H9 (cell line): Measurements from ENCODE around the gene ZNF180. TPM values are rescaled to one million over a fixed set of nuclear protein-coding genes. Genes with fewer than 3 reads are reported as not detected.

Experiments used
- DNase-seq: peaks from one replicate; pipeline ENCODE4 v3.0.0-alpha.2; 2017
- H2AFZ ChIP-seq: one replicate; pipeline ENCODE4 v1.6.1; 2013; ENCODE audit warnings: mild to moderate bottlenecking, low read length, control low read depth, moderate library complexity
- H2AK5ac ChIP-seq: 2 replicates; pipeline ENCODE4 v1.6.1; 2013; ENCODE audit warnings: low read length, control low read depth, mixed read lengths; ENCODE audit not compliant: insufficient read length
- H2BK120ac ChIP-seq: one replicate; pipeline ENCODE4 v1.6.1; 2013; ENCODE audit warnings: low read depth, mild to moderate bottlenecking, low read length, control low read depth, inconsistent platforms; ENCODE audit not compliant: poor library complexity, severe bottlenecking
- H2BK12ac ChIP-seq: 2 replicates; pipeline ENCODE4 v1.6.1; 2013; ENCODE audit warnings: low read length, control low read depth, mixed read lengths, low read depth; ENCODE audit not compliant: insufficient read length
- H2BK15ac ChIP-seq: 2 replicates; pipeline ENCODE4 v1.6.1; 2013; ENCODE audit warnings: low read depth, low read length, control low read depth
- H2BK20ac ChIP-seq: one replicate; pipeline ENCODE4 v1.6.1; 2013; ENCODE audit warnings: low read depth, mild to moderate bottlenecking, low read length, control low read depth, inconsistent platforms; ENCODE audit not compliant: poor library complexity, severe bottlenecking
- H2BK5ac ChIP-seq: 2 replicates; pipeline ENCODE4 v1.6.1; 2013; ENCODE audit warnings: low read length, control low read depth, mixed read lengths; ENCODE audit not compliant: insufficient read length
- H3K14ac ChIP-seq: 2 replicates; pipeline ENCODE4 v1.6.1; 2013; ENCODE audit warnings: low read length, control low read depth; ENCODE audit not compliant: insufficient read depth
- H3K18ac ChIP-seq: 2 replicates; pipeline ENCODE4 v1.6.1; 2013; ENCODE audit warnings: low read depth, mild to moderate bottlenecking, mixed read lengths, low read length, control low read depth; ENCODE audit not compliant: insufficient read length
- H3K23ac ChIP-seq: 2 replicates; pipeline ENCODE4 v1.6.1; 2013; ENCODE audit warnings: low read length, control low read depth, mixed read lengths, low read depth; ENCODE audit not compliant: insufficient read length
- H3K23me2 ChIP-seq: 2 replicates; pipeline ENCODE4 v1.6.1; 2013; ENCODE audit warnings: low read depth, mild to moderate bottlenecking, mixed read lengths, low read length, control low read depth; ENCODE audit not compliant: insufficient read length, poor library complexity, severe bottlenecking
- H3K27ac ChIP-seq: 2 replicates; pipeline ENCODE4 v1.5.1; 2013; ENCODE audit warnings: low read length, control low read depth, mixed read lengths, low read depth; ENCODE audit not compliant: insufficient read length
- H3K27me3 ChIP-seq: 2 replicates; pipeline ENCODE4 v1.6.1; 2013; ENCODE audit warnings: low read length, control low read depth, inconsistent platforms; ENCODE audit not compliant: insufficient read depth
- H3K4ac ChIP-seq: 2 replicates; pipeline ENCODE4 v1.6.1; 2013; ENCODE audit warnings: low read depth, mild to moderate bottlenecking, control low read depth, inconsistent platforms, low read length, moderate library complexity
- H3K4me1 ChIP-seq: 2 replicates; pipeline ENCODE4 v1.6.1; 2013; ENCODE audit warnings: low read length, control low read depth, inconsistent platforms; ENCODE audit not compliant: insufficient read depth
- H3K4me2 ChIP-seq: 2 replicates; pipeline ENCODE4 v1.6.1; 2013; ENCODE audit warnings: low read length, control low read depth, mixed read lengths; ENCODE audit not compliant: insufficient read length, insufficient read depth
- H3K56ac ChIP-seq: 2 replicates; pipeline ENCODE4 v1.6.1; 2013; ENCODE audit warnings: low read depth, mild to moderate bottlenecking, mixed read lengths, low read length, control low read depth; ENCODE audit not compliant: insufficient read length
- H3K79me1 ChIP-seq: 2 replicates; pipeline ENCODE4 v1.6.1; 2013; ENCODE audit warnings: low read depth, mild to moderate bottlenecking, moderate library complexity, low read length, control low read depth, inconsistent platforms; ENCODE audit not compliant: insufficient read depth, poor library complexity, severe bottlenecking
- H3K79me2 ChIP-seq: 2 replicates; pipeline ENCODE4 v1.6.1; 2013; ENCODE audit warnings: low read length, control low read depth, inconsistent platforms; ENCODE audit not compliant: insufficient read depth
- H3K9ac ChIP-seq: 2 replicates; pipeline ENCODE4 v1.6.1; 2013; ENCODE audit warnings: low read length, control low read depth, mixed read lengths; ENCODE audit not compliant: insufficient read length; ENCODE audit errors: extremely low read depth
- H3K9me3 ChIP-seq: one replicate; pipeline ENCODE4 v1.6.1; 2013; ENCODE audit warnings: low read depth, low read length, inconsistent platforms; ENCODE audit not compliant: control insufficient read depth
- H3T11ph ChIP-seq: one replicate; pipeline ENCODE4 v1.6.1; 2013; ENCODE audit warnings: mild to moderate bottlenecking, low read length, control low read depth, inconsistent platforms
- H4K20me1 ChIP-seq: one replicate; pipeline ENCODE4 v1.6.1; 2013; ENCODE audit not compliant: control insufficient read depth, insufficient read length, insufficient read depth
- H4K5ac ChIP-seq: 2 replicates; pipeline ENCODE4 v1.6.1; 2013; ENCODE audit warnings: low read depth, mild to moderate bottlenecking, mixed read lengths, low read length, control low read depth; ENCODE audit not compliant: insufficient read length
- H4K8ac ChIP-seq: replicated peaks from 2 replicates; pipeline ENCODE4 v1.6.1; 2013; ENCODE audit warnings: low read length, control low read depth, mixed read lengths, low read depth; ENCODE audit not compliant: insufficient read length
- H4K91ac ChIP-seq: 2 replicates; pipeline ENCODE4 v1.6.1; 2013; ENCODE audit warnings: low read depth, mild to moderate bottlenecking, moderate library complexity, mixed read lengths, low read length, control low read depth; ENCODE audit not compliant: insufficient read length
- H3K27ac Mint-ChIP-seq, 3 experiments: 2 replicates in 2 of 3; 3 replicates in 1 of 3; pipeline ENCODE4 v1.8.0; 2020 to 2021; ENCODE audit warnings: mixed read lengths in 3 of 3, mild to moderate bottlenecking in 1 of 3, moderate library complexity in 1 of 3
- H3K27me3 Mint-ChIP-seq: 2 replicates; pipeline ENCODE4 v1.8.0; 2021; ENCODE audit warnings: low read depth, mild to moderate bottlenecking, moderate library complexity, mixed read lengths
- H3K36me3 Mint-ChIP-seq, 3 experiments: 2 replicates in 2 of 3; 3 replicates in 1 of 3; pipeline ENCODE4 v1.8.0; 2020 to 2021; ENCODE audit warnings: low read depth in 3 of 3, mixed read lengths in 3 of 3; ENCODE audit not compliant: insufficient read depth in 1 of 3
- H3K4me1 Mint-ChIP-seq, 2 experiments: 2 replicates each; pipeline ENCODE4 v1.8.0; 2020; ENCODE audit warnings: mixed read lengths in 2 of 2
- H3K4me3 Mint-ChIP-seq, 2 experiments: 2 replicates in 1 of 2; 3 replicates in 1 of 2; pipeline ENCODE4 v1.8.0; 2020 to 2021; ENCODE audit warnings: mild to moderate bottlenecking in 2 of 2, mixed read lengths in 2 of 2, moderate library complexity in 1 of 2
- H3K9me3 Mint-ChIP-seq, 2 experiments: 2 replicates in 1 of 2; 3 replicates in 1 of 2; pipeline ENCODE4 v1.8.0; 2020; ENCODE audit warnings: mild to moderate bottlenecking in 2 of 2, mixed read lengths in 2 of 2, moderate library complexity in 1 of 2
- CTCF ChIP-seq: fragments of 200-600 bp; sonication (generic); conservative IDR thresholded peaks from 3 replicates; pipeline ENCODE4 v1.8.0; 2021; ENCODE audit warnings: antibody characterized with exemption, mild to moderate bottlenecking
- WGBS: extraction: QIAGEN DNeasy Blood & Tissue Kit; methylation state at CpG from one replicate; pipeline ENCODE4 v1.1.7; 2013; ENCODE audit warnings: missing lambda C conversion rate, low lambda C conversion rate, mixed read lengths; ENCODE audit not compliant: insufficient read length; ENCODE audit errors: extremely low coverage; 5-methylcytosine and 5-hydroxymethylcytosine counted together
- total RNA-seq: library from RNA; stranded (reverse); gene quantifications from 2 replicates; pipeline ENCODE4 v1.2.1, GENCODE V29; 2021

ZNF180 gene
- total RNA-seq, 1 experiment from 2014 or later: 13.6 TPM

GRCh38 chr19:44521370-44521769 is 21.0 kb upstream of the ZNF180 start:
- H3K27me3 ChIP-seq: no peaks in the 10 kb centered on the region
- no peak overlapping the region for H3K14ac ChIP-seq
- H3T11ph ChIP-seq: no peak overlapping the region
- H3K23me2 ChIP-seq: no peaks in the 10 kb centered on the region
- Mint-ChIP-seq H3K9me3 (peaks cover 31 to 36% of the 10 kb centered on the region in 2 experiments), H3K4me3 (no peak overlapping the region), H3K36me3 (no peaks in the 10 kb centered on the region), H3K27me3 (peaks cover 28% of the 10 kb centered on the region), H3K27ac (no peak overlapping the region), H3K4me1 (no peaks in the 10 kb centered on the region)
- no peak overlapping the region for H2BK12ac ChIP-seq
- no peak overlapping the region for H2AK5ac ChIP-seq
- H3K18ac ChIP-seq: no peak overlapping the region
- H3K9me3 ChIP-seq: no peaks in the 10 kb centered on the region
- no peak for DNase-seq
- no peak overlapping the region for H2BK20ac ChIP-seq
- no peak for TF ChIP-seq CTCF
- no peak overlapping the region for H2BK15ac ChIP-seq
- no peak overlapping the region for H2BK120ac ChIP-seq
- no peak overlapping the region for H3K4ac ChIP-seq
- H2BK5ac ChIP-seq: no peak overlapping the region
- H4K91ac ChIP-seq: no peak overlapping the region
- no peaks in the 10 kb centered on the region for H3K79me2 ChIP-seq
- H3K56ac ChIP-seq: no peak overlapping the region
- no peaks in the 10 kb centered on the region for H4K20me1 ChIP-seq
- H3K27ac ChIP-seq: no peak overlapping the region
- H4K8ac ChIP-seq: no peak overlapping the region
- no peak overlapping the region for H2AFZ ChIP-seq
- no peaks in the 10 kb centered on the region for H3K4me1 ChIP-seq
- no peak overlapping the region for H3K23ac ChIP-seq
- no peak overlapping the region for H3K4me2 ChIP-seq
- no peak overlapping the region for H3K9ac ChIP-seq
- no CpG with 5 or more reads among the region's 2 CpGs for WGBS
- no peak overlapping the region for H4K5ac ChIP-seq
- no peaks in the 10 kb centered on the region for H3K79me1 ChIP-seq
